WTC11 (cell line): ENCODE measurements around the gene GNAO1.

Source experiments
- ATF2 ChIP-seq: sonication (generic); formaldehyde crosslinking; IDR thresholded peaks from 2 replicates; pipeline ENCODE4 v1.8.1; 2022; ENCODE audit warnings: low read depth, missing genetic modification reagents, borderline replicate concordance
- ATF3 ChIP-seq: sonication (generic); formaldehyde crosslinking; conservative IDR thresholded peaks from 2 replicates; pipeline ENCODE4 v1.8.1; 2022; ENCODE audit warnings: mild to moderate bottlenecking, missing genetic modification reagents
- CREB1 ChIP-seq: sonication (generic); formaldehyde crosslinking; IDR thresholded peaks from 2 replicates; pipeline ENCODE4 v1.8.0; 2023; ENCODE audit warnings: mild to moderate bottlenecking, missing genetic modification reagents
- CTCF ChIP-seq: fragments of 200-600 bp; IDR thresholded peaks from 2 replicates; pipeline ENCODE4 v1.8.0; 2022; ENCODE audit warnings: antibody characterized with exemption
- IRF2 ChIP-seq: sonication (generic); formaldehyde crosslinking; IDR thresholded peaks from 2 replicates; pipeline ENCODE4 v1.8.0; 2022; ENCODE audit warnings: low read depth, missing genetic modification reagents, borderline replicate concordance
- JUN ChIP-seq: sonication (generic); formaldehyde crosslinking; IDR thresholded peaks from 2 replicates; pipeline ENCODE4 v1.8.0; 2023; ENCODE audit warnings: mild to moderate bottlenecking, missing genetic modification reagents
- NR2C2 ChIP-seq: sonication (generic); formaldehyde crosslinking; IDR thresholded peaks from 2 replicates; pipeline ENCODE4 v1.8.0; 2022; ENCODE audit warnings: mild to moderate bottlenecking, missing genetic modification reagents
- PRDM15 ChIP-seq: sonication (generic); formaldehyde crosslinking; IDR thresholded peaks from 2 replicates; pipeline ENCODE4 v1.8.0; 2022; ENCODE audit warnings: missing genetic modification reagents
- RELA ChIP-seq: sonication (generic); formaldehyde crosslinking; IDR thresholded peaks from 2 replicates; pipeline ENCODE4 v1.8.1; 2022; ENCODE audit warnings: missing genetic modification reagents, mild to moderate bottlenecking, borderline replicate concordance
- SP1 ChIP-seq: sonication (generic); formaldehyde crosslinking; conservative IDR thresholded peaks from 2 replicates; pipeline ENCODE4 v1.8.1; 2022; ENCODE audit warnings: missing genetic modification reagents
- TEAD4 ChIP-seq: sonication (generic); formaldehyde crosslinking; IDR thresholded peaks from 2 replicates; pipeline ENCODE4 v1.8.0; 2022; ENCODE audit warnings: mild to moderate bottlenecking, missing genetic modification reagents
- USF1 ChIP-seq: sonication (generic); formaldehyde crosslinking; IDR thresholded peaks from 2 replicates; pipeline ENCODE4 v1.8.0; 2022; ENCODE audit warnings: mild to moderate bottlenecking, missing genetic modification reagents
- ZBTB43 ChIP-seq: sonication (generic); formaldehyde crosslinking; IDR thresholded peaks from 2 replicates; pipeline ENCODE4 v1.8.1; 2023; ENCODE audit warnings: mild to moderate bottlenecking, missing genetic modification reagents
- ZNF512 ChIP-seq: sonication (generic); formaldehyde crosslinking; IDR thresholded peaks from 2 replicates; pipeline ENCODE4 v1.8.1; 2022; ENCODE audit warnings: missing genetic modification reagents, borderline replicate concordance

GRCh38 chr16:56266641-56267607 is 75.6 kb downstream of the GNAO1 start:
- TF ChIP-seq USF1 = no peak
- no peak for TF ChIP-seq SP1 (CRISPR knock-in tag)
- TF ChIP-seq CTCF = no peak
- no peak for TF ChIP-seq ZBTB43 (CRISPR knock-in tag)
- TF ChIP-seq TEAD4 (CRISPR knock-in tag) = no peak
- TF ChIP-seq ATF3 (CRISPR knock-in tag) = no peak
- no peak for TF ChIP-seq NR2C2 (CRISPR knock-in tag)
- no peak for TF ChIP-seq JUN
- TF ChIP-seq CREB1 (CRISPR knock-in tag) = no peak
- no peak for TF ChIP-seq PRDM15 (CRISPR knock-in tag)
- TF ChIP-seq ATF2 (CRISPR knock-in tag) = no peak
- no peak for TF ChIP-seq ZNF512 (CRISPR knock-in tag)
- no peak for TF ChIP-seq IRF2 (CRISPR knock-in tag)
- TF ChIP-seq RELA (CRISPR knock-in tag) = no peak
